ENCODE results near the gene ARHGAP36.

Gene ARHGAP36

GRCh38 chrX:131058136-131058868 is at the start of gene ARHGAP36:
TSS of gene ARHGAP36 (plus strand) at chrX:131058346. CDS start at chrX:131081666, 23,320 bp downstream.
- no peak for DNase-seq

GRCh38 chrX:131010186-131010585 is 48.0 kb upstream of the ARHGAP36 start:
- no peak for DNase-seq

- DNase-seq = no peak
Observed at GRCh38 chrX:131025336-131025735, 32.8 kb upstream of the ARHGAP36 start.

GRCh38 chrX:131032354-131033230 is 25.6 kb upstream of the ARHGAP36 start:
- no peak for DNase-seq

- DNase-seq = no peak
Observed at GRCh38 chrX:131034063-131034462, 24.1 kb upstream of the ARHGAP36 start.

- no peak for DNase-seq
Observed at GRCh38 chrX:131040781-131041180, 17.4 kb upstream of the ARHGAP36 start.

GRCh38 chrX:131041667-131042066 is 16.5 kb upstream of the ARHGAP36 start:
- DNase-seq = no peak

GRCh38 chrX:131045726-131046125 is 12.4 kb upstream of the ARHGAP36 start:
- no peak for DNase-seq

- no peak for DNase-seq
Observed at GRCh38 chrX:131046596-131046995, 11.6 kb upstream of the ARHGAP36 start.

GRCh38 chrX:131047180-131047579 is 11.0 kb upstream of the ARHGAP36 start:
- no peak for DNase-seq

GRCh38 chrX:131053076-131053475 is 5.1 kb upstream of the ARHGAP36 start:
- DNase-seq = no peak

GRCh38 chrX:131054906-131055305 is 3.2 kb upstream of the ARHGAP36 start:
- no peak for DNase-seq

GRCh38 chrX:131057706-131058105 is 440 bp upstream of the ARHGAP36 start:
- no peak for DNase-seq

GRCh38 chrX:131059246-131059645 is 1.1 kb downstream of the ARHGAP36 start:
- DNase-seq = no peak

GRCh38 chrX:131060147-131060546 is 2.0 kb downstream of the ARHGAP36 start:
- DNase-seq = no peak

GRCh38 chrX:131061306-131061705 is 3.2 kb downstream of the ARHGAP36 start:
- no peak for DNase-seq

- no peak for DNase-seq
Observed at GRCh38 chrX:131063613-131064012, 5.5 kb downstream of the ARHGAP36 start.

GRCh38 chrX:131066237-131066636 is 8.1 kb downstream of the ARHGAP36 start:
- no peak for DNase-seq

GRCh38 chrX:131067216-131067615 is 9.1 kb downstream of the ARHGAP36 start:
- no peak for DNase-seq

- no peak for DNase-seq
Observed at GRCh38 chrX:131067846-131068745, 9.9 kb downstream of the ARHGAP36 start.

GRCh38 chrX:131068945-131069719 is 11.0 kb downstream of the ARHGAP36 start:
- DNase-seq = no peak

Measured in NCI-H1092 (cell line).